ENCODE results near the gene TMEM134.
A peak's percentile ranks its signal among the peaks of the same experiment; 100 is the strongest.
"Not testable (repeated sequence)": the region's sequence is repeated elsewhere in the genome, so short reads cannot be mapped to it uniquely, and the experiment has no call there.

TMEM134 gene, protein sequence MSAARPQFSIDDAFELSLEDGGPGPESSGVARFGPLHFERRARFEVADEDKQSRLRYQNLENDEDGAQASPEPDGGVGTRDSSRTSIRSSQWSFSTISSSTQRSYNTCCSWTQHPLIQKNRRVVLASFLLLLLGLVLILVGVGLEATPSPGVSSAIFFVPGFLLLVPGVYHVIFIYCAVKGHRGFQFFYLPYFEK

DNA sequence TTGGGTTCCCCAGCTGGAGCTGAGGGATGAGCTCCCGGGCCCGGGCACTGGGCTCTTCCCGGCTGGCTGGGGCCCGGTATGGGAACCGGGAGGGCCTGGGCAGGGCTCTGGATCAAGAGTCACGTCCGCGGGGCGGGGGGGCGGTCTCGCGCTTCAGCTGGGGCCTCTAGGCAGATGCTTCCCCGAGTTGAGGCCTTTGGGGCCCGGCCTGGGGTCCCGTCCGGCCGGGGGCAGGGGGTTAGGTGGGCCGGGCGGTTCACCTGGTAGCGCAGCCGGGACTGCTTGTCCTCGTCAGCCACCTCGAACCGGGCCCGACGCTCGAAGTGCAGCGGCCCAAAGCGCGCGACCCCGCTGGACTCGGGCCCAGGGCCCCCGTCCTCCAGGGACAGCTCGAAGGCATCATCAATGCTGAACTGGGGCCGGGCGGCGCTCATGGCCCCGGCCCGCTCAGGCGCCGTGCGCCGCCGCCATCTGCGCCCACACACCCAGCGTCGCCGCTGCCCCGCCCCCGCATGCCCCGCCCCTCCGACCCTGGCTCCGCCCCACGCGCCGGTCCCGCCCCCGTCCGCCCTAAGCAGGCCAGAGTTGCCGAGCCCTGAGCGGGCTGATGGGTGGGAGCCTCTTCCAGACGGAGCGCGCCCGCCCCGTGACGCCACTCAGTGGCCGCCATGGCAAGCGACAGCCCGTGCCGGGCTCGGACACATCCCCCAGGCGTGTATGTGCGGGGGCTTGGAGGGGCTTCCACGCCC, at the start of gene TMEM134:
Gene TMEM134 (minus strand): TSS at position 493 of the 749 bp plus-strand sequence. CDS start 59 bp downstream, at position 434.
- DNase-seq, result peak; percentile 70

DNA sequence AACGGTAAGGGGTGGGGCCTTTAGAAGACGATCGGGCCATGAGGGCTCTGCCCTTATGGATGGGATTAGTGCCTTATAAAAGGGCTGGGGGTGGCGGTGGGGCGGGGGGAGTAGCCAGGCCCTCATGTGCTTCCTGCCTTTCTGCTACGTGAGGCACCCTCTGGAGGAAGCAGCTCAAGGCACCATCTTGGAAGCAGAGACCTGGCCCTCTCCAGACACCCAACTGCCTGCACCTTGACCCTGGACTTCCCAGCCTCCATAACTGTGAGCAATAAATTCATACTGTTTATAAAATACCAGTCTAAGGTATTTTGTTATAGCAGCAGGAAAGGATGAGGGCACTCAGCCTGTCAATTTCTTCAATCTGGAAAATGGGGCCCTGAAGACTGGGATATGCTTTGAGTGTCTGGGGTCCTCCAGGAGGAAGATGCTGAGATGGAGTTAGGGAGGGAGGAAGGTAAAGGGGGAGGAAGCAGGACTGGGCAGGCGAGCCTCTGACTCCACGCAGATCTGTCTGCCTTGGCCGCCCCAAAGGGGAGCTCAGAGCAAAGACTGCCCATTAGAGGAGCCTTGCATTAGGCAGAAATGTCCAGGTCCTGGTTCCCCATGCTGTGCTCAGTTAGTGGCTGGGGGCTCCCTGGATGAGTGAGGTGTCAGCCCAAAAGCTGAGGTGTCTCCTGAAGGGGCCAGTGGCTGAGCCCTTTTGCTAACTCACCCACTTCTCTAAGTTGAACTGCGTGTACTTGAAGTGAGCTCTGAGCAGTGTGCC, 48.9 kb upstream of the TMEM134 start:
- no peak for DNase-seq

DNA sequence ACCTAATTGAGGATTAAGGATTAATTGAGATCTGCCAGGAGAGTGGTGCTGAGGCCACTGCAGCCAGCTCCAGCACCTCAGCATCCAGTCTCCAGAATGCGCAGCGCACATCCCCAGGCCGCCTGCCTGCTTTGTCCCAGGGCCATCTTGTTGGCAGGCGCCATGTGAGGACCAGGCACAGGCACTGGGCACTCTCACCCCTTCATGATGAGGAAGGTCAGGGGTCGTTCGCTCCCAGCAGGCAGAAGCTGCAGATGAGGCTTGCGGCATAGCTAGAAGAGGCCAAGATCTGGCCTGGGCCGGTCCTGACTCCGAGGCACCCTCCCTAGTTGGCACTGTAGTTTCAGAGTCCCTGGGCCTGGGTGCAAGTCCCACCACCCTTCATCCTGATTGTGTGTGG, 47.8 kb upstream of the TMEM134 start:
- DNase-seq, result no peak

DNA sequence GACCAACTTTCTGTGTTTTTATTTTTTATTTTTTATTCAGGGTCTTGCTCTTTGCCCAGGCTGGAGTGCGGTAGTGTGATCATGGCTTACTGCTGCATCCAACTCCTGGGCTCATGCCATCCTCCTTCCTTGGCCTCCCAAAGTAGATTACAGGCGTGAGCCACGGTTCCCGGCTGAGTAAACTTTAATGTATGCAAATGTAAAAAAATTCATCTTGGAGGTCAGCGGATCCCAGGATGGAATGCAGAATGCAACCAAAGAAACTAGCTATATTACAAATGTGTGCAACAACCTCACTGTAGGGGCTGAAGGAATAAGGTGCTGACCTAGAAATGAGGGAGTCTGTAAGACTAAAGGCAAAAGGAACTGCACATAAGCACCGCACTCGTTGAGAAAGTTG, 45.1 kb upstream of the TMEM134 start:
- no peak for DNase-seq

DNA sequence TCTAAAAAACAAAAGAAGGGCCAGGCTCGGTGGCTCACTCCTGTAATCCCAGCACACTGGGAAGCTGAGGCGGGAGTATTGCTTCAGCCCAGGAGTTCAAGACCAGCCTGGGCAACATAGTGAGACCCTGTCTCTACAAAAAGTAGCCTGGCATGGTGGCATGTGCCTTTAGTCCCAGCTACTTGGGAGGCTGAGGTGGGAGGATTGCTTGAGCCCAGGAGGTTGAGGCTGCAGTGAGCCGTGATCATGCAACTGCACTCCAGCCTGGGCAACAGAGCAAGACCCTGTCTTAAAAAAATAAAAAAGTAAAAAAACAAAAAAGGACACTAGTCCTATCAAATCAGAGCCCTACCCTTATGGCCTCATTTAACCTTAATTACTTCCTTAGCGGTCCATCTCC, 42.5 kb upstream of the TMEM134 start:
- not testable (repeated sequence) for DNase-seq

DNA sequence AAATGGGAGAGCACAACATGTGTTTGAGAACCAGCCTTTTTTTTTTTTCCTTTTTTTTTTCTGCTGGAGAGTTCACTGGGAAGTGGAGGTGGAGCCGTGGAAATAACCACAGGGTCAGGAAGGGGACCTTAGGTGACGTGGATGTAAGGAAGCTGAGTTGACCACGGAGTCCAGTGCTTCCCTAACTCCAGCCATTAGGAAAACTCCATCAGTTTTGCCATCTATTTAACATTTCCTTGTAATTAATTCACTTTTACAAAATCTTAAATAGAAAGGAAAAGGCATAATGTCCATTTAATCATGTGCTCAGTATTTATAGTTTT, 40.9 kb upstream of the TMEM134 start:
- DNase-seq, result no peak

DNA sequence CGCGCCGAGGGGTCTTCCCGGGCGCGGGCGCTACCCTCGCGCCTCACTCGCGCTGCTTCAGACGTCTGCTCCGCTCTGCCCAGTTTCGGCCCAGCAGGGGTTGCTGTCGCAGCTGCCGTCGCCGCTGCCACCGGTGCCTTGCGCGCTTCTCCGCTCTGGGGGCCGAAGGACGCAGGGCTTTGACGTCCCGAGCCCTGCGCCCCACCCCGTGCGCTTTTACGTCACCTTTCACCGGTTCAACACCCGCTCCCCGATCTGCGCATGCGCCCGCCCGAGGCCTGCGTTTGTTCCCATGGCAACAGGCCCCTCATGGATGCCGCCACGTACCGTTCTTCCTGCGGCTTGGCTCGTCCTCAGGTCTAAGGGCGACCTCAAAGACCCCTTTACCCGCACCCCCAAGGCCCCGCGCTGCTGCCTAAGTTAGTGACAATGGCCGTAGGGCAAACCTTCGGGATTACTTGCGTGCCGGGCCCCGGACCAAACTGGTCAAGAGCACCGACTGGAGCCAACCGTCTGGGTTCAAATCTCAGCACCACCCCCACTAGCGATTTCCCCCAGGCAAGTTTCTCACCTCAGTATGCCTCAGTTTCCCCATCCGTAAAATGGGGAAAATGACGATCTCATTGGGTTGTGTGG, 39.6 kb upstream of the TMEM134 start:
- peak; percentile 76 for DNase-seq

DNA sequence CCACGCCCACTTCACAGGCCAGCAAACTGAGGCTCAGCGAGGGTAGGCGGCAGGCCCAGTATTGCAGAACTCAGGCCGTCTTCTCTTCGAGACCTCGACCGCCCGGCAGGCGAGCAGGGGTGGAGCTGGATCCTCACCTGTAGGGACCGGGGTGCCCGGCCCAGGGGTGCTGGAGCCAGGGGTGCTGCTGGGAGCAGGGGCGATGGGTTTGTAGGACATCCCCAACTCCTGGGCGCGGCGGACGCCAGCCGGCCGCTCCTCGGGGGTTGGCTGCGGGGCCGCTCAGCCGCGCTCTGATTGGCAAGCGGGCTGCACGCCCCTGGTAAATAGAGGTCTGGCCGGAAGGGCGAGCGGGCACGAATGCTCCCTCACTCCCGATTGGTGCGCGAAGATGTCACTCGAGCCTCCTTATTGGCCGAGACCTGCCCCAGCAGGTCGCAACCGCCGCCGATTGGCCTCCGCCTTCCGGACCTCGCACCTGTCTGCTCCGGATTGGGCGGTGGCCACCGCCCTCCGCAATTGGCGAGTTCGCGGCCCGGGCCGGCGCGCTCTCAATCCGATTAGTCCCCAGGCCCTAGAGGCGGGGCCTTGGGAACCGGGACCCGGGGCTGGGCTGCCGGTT, 38.9 kb upstream of the TMEM134 start, which contains the start of gene CDK2AP2:
Gene CDK2AP2 (minus strand): TSS at position 299 of the 622 bp plus-strand sequence. CDS start 80 bp downstream, at position 219.
- DNase-seq, result peak; percentile 91

DNA sequence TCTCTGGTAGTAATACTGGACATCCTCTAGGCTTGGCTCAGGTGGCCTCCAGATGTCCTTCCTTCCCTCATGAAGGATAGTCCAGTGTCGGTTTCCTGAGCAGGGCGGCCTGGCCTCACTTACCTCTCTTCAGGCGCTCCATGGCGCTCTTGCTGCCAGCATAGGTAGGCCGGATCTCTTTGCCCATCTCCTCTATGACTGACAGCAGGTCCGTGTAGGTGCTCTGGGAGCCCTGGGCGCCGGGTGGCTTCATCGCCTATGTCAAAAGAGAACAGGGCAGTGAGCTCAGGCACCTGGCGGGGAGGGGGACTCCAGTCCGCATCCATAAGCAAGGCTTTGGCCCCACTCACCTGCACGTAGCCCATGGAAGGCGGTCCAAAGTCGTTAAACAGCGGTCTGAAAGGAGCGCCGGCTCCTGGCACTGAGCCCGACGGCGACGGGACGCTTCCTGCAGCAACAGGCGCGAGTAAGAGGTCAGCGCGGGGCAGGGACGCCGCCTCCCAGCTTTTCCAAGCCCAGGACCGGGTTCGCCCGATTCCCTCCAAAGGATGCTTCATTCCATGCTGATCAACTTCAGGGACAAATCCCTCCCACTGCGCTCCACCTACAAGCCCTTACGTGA, 38.3 kb upstream of the TMEM134 start:
- DNase-seq, result no peak

DNA sequence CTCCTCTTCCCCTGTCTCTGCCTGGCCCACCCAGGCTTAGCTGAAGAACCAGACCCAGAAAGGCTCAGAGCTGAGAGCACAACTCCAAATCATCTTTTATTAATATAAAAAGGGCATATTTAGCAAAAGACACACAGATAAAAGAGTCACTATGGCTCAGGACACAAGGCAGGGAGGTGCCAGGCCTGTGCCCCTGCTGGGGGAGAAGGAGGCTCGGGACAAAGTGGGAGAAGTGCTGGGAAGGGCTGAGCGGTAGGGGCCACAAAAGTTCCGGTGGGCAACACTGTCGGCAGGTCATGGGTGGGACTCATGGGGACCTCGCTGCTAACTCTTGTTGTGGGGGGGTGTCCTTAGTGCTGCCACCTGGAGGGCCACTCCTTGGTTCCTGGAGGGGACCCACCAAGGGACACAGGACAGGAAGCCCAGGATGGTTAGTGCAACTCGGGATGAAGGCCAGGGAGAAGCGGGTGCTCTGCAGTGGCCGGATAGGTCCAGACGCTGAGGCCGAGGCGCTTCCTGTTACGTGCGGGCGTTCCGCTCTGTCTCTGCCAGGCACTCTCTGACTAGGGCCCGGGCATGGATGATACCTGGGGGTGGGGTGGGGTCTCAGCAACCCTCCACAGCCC, 37.5 kb upstream of the TMEM134 start:
- DNase-seq, result no peak

DNA sequence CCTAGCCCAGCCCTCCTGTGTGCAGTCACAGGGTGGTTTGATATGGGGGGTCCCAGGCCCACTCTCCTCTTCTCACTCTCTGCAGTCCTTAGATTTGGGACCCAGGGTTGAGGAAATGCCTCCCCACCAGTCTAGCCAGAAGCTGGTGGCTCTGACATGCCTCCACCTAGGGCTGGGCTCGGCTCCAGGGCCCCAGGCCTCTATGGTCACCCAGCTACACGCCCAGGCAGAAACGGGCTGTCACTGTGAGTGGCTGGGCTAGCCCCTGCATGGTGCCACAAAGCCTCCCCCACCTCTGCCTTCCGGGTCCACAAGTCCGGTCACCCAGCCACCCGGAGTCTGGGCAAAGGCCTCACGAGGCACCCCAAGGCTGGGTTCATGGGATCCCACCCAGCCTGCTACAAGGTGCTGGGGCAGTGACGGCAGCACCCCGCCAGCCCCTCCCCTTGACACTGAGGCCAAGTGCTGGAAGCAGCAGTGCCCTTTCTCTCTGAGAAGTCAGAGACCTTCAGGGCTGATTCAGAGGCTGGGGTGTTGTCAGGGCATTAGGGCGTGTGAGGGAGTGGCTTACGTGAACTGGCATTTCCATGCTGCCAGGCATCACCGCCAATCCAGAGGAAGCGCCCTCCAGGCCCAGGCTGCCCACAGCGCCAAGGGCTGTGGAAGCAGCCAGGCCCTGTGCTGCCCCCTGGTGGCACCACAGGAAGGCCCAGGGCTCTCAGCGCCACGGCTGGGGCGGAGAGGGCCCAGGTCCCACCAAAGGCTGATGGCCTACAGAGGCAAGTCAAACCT, 36.8 kb upstream of the TMEM134 start:
- DNase-seq, result peak; percentile 74

DNA sequence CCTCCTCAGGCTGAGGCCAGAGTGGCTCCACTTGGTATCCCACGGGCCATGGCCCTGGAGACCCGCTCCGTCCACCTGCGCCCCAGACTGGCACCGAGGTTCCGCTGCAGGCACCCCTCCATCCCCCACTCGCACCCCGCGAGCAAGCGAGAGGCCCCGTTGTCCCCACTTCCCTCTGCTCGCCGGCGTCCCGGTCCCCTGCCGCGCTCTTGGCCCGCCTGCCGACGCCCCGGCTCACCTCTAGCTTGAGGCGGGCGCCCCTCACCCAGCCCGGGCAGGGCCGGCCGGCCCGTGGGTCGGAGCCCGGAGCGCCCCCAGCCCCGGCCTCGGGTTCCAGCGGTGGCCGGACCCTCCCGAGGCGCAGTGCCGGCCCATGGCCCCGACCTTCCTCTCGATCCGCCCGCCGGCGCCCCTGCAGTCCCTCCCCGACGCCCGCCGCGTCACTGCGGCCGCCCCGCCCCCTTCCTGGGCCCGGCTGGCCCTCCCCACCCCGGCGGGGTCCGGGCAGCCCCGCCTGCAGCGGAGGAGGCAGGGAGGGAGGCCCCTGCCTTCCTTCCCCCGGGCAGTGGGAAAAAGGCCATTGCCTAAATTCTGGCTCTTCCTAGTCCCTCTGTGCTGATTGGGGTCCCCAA, 36.0 kb upstream of the TMEM134 start, which contains the start of gene PITPNM1:
Gene PITPNM1 (minus strand): TSS at position 414 of the 632 bp plus-strand sequence. CDS start 1,183 bp downstream, outside the sequence.
- DNase-seq, result no peak

DNA sequence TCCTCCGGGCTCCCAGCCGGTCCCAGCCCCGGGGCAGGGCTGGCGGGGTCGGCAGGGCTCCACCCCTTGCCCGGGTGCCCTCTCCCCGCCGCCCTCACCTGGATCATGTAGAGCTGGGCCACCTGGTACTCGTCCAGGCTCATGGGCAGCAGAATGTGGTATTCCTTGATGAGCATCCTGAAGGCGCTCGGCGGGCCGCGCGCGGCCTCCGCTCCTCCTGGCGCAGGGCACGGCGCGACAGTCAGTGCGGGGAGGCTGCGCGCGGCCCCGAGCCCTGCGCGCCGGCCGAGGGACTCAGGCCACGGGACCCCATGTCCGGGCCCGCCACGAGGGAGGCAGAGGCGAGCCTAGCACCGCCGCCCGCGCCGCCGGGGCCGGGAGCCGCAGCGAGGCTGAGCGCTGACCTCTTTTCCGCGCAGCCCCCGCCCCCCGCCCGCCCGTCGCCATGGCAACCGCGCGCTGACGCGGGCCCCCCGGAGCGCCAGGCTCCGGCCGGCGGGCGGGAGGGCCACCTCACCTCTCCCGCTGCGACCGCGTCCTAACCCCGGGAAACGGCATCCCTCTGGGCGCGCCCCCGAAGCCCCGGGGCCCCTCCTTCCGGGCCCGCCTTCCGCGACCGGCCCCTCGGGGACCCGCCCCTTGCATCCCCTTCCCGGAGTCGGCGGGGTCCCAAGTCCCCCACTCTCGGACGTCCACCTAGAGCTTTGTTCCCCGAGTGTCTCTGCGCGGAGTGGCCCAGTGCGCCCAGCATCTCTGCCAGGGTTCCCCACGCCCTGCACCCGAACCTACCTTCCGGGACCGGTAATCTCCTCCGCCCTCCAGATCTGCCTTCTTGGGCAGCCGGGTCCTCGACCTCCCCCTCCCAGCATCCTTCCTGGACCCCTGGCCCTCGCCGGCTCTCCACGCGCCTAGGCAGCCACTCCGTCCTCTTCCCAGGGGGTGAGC, 35.2 kb upstream of the TMEM134 start:
- DNase-seq, result no peak

DNA sequence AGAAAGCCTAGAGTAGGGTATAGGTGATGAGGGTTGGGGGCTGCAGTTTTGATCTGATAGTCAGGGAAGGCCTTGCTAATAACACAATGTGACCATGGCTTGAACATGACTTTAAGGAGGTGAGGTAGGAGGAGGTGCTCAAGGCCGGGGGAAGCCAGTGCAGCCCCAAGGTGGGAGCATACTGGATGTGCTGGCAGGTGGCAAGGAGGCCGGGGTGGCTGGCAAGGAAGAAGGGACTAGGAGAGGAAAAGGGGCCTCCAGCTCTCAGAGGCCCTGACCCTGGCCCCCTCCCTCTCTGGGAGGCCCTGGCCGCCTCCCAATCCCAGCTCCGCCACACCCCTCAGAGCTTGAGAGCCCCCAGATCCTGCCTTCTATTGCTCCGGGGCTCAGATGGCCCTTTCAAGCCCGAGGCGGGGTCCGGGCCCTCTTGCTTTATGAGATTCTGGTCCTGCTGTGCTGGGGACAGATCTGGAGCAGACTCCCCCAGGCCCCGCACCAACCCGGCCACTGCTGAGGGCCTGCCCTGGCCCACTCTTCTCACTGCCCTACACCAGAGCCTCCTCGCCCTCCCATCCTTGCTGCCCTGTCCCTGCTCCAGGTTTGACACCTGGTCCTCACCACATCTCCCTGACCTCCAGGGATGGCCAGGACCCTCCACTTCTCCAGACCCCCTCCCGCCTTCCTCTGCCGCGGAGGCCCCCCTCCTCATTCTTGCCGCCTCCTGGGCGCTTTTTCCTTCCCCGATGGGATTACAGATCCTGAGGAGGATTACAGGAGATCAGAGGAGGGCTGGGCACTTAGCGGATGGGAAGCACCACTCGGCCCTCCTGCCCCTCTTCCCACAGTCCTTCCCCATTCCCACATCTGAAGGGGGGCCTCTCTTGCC, 34.3 kb upstream of the TMEM134 start:
- DNase-seq, result no peak

DNA sequence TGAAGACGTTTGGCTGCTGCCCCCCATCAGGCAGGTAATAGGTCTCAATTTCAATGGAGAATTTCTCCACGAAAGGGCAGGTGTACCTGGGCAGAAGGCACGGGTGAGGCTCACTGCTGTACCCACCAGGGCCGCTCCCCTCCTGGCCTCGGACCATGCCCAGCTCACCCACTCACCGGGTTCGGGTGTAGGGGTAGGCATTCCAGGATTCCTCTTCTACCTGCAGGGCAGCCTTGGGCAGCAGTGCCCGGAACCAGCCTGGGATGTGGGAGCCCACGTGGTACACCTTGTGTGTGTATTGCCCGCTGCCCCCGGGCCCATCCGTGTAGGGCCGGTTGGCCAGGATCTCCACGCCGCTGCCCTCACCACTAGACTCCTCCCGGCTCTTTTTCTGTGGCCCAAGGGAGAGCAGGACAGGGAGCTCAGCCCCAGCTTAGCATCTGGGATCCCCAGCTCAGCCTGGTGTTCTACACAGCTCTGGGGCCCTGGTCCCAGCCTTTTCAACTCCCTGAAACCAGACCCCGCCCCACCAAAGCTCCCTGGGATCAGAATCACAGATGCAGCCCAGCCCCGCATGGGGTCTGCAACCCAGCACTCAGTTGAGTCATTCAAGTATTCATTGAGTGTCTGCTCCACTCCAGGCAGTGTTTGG, 33.4 kb upstream of the TMEM134 start:
- DNase-seq, result no peak

DNA sequence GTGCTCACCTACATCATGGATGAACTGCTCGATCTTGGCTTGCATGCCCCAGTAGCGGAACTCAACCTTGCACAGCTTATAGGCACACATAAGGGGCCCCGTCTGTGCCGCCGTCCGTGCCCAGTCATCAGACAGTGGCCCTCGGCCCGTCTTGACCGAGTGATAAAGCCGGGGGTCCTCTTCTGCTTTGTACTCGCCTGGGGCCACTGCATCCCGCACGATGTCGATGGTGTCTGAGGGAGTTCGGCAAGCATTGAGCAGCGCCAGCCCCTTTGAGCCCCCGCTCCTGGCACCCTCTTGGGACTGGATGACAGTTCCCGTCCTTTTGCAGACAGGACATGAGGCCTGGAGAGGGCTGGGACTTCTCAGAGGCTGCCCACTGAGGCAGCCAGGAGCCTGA, 32.8 kb upstream of the TMEM134 start:
- DNase-seq, result no peak

Data from NCI-H1694 treated with DMSO at 0.1 percent for 48 hours (cell line).